ENCODE measurements around the gene CLDN14. TPM values are rescaled to one million over a fixed set of nuclear protein-coding genes. Genes with fewer than 3 reads are reported as not detected.

CLDN14 gene
- total RNA-seq, 1 donor from 2014 or later, result not detected

- DNase-seq, result no peak
- H3K4me1 Mint-ChIP-seq (ENCODE audit: low read depth, unreplicated experiment), result peaks cover 3% of the 10 kb centered on the region
Observed at GRCh38 chr21:36524477-36524876, 44.6 kb upstream of the CLDN14 start.

GRCh38 chr21:36522219-36522808 lies 42.4 kb upstream of the CLDN14 start:
- DNase-seq, result no peak
- Mint-ChIP-seq H3K4me3 (ENCODE audit: unreplicated experiment) (no peak overlapping the region), H3K27ac (ENCODE audit: unreplicated experiment) (no peak overlapping the region), H3K36me3 (ENCODE audit: unreplicated experiment) (peaks cover 22% of the 10 kb centered on the region), H3K9me3 (ENCODE audit: unreplicated experiment) (peaks cover 10% of the 10 kb centered on the region), H3K4me1 (ENCODE audit: low read depth, unreplicated experiment) (peaks cover 3% of the 10 kb centered on the region), H3K27me3 (ENCODE audit: unreplicated experiment) (no peaks in the 10 kb centered on the region)
- no peak for TF ChIP-seq CTCF (IDR thresholded peaks at IDR 0.05; ENCODE audit: partially characterized antibody, unreplicated experiment)

More at GRCh38 chr21:36524477-36524876, 44.6 kb upstream of the CLDN14 start:
- no peaks in the 10 kb centered on the region for H3K27me3 Mint-ChIP-seq (ENCODE audit: unreplicated experiment)
- H3K27ac Mint-ChIP-seq (ENCODE audit: unreplicated experiment), result no peak overlapping the region
- no peak for TF ChIP-seq CTCF (IDR thresholded peaks at IDR 0.05; ENCODE audit: partially characterized antibody, unreplicated experiment)
- H3K4me3 Mint-ChIP-seq (ENCODE audit: unreplicated experiment), result no peak overlapping the region
- peaks cover 14% of the 10 kb centered on the region for H3K36me3 Mint-ChIP-seq (ENCODE audit: unreplicated experiment)
- H3K9me3 Mint-ChIP-seq (ENCODE audit: unreplicated experiment), result peaks cover 10% of the 10 kb centered on the region

GRCh38 chr21:36518883-36519492 lies 39.1 kb upstream of the CLDN14 start:
- peaks cover 8% of the 10 kb centered on the region for H3K9me3 Mint-ChIP-seq (ENCODE audit: unreplicated experiment)
- no peak for DNase-seq
- no peak for TF ChIP-seq CTCF (IDR thresholded peaks at IDR 0.05; ENCODE audit: partially characterized antibody, unreplicated experiment)
- peaks cover 3% of the 10 kb centered on the region for H3K4me1 Mint-ChIP-seq (ENCODE audit: low read depth, unreplicated experiment)
- no peaks in the 10 kb centered on the region for H3K27me3 Mint-ChIP-seq (ENCODE audit: unreplicated experiment)
- no peak overlapping the region for H3K27ac Mint-ChIP-seq (ENCODE audit: unreplicated experiment)
- peaks cover 22% of the 10 kb centered on the region for H3K36me3 Mint-ChIP-seq (ENCODE audit: unreplicated experiment)
- no peak overlapping the region for H3K4me3 Mint-ChIP-seq (ENCODE audit: unreplicated experiment)

- peaks cover 3% of the 10 kb centered on the region for H3K4me1 Mint-ChIP-seq (ENCODE audit: low read depth, unreplicated experiment)
- H3K4me3 Mint-ChIP-seq (ENCODE audit: unreplicated experiment), result no peak overlapping the region
- H3K27me3 Mint-ChIP-seq (ENCODE audit: unreplicated experiment), result no peaks in the 10 kb centered on the region
- H3K36me3 Mint-ChIP-seq (ENCODE audit: unreplicated experiment), result peaks cover 22% of the 10 kb centered on the region
- DNase-seq, result no peak
- no peak for TF ChIP-seq CTCF (IDR thresholded peaks at IDR 0.05; ENCODE audit: partially characterized antibody, unreplicated experiment)
- no peak overlapping the region for H3K27ac Mint-ChIP-seq (ENCODE audit: unreplicated experiment)
- peaks cover 8% of the 10 kb centered on the region for H3K9me3 Mint-ChIP-seq (ENCODE audit: unreplicated experiment)
Observed at GRCh38 chr21:36517366-36518075, 37.6 kb upstream of the CLDN14 start.

- Mint-ChIP-seq H3K27ac (ENCODE audit: unreplicated experiment) (no peak overlapping the region), H3K36me3 (ENCODE audit: unreplicated experiment) (peaks cover 22% of the 10 kb centered on the region), H3K4me3 (ENCODE audit: unreplicated experiment) (no peak overlapping the region), H3K4me1 (ENCODE audit: low read depth, unreplicated experiment) (no peaks in the 10 kb centered on the region), H3K9me3 (ENCODE audit: unreplicated experiment) (peaks cover 2% of the 10 kb centered on the region), H3K27me3 (ENCODE audit: unreplicated experiment) (no peaks in the 10 kb centered on the region)
- no peak for TF ChIP-seq CTCF (IDR thresholded peaks at IDR 0.05; ENCODE audit: partially characterized antibody, unreplicated experiment)
- DNase-seq, result no peak
Observed at GRCh38 chr21:36516281-36516680, 36.4 kb upstream of the CLDN14 start.
